Measurements from ENCODE around the gene LCN12.

LCN12 gene, protein sequence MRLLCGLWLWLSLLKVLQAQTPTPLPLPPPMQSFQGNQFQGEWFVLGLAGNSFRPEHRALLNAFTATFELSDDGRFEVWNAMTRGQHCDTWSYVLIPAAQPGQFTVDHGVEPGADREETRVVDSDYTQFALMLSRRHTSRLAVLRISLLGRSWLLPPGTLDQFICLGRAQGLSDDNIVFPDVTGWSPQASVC

GRCh38 chr9:136951541-136952320, at the start of gene LCN12:
Gene LCN12 (plus strand): TSS chr9:136952273. CDS start chr9:136952328, 55 bp downstream.
- no peak for DNase-seq

GRCh38 chr9:136903041-136903554, 49.0 kb upstream of the LCN12 start:
- DNase-seq: no peak

DNA sequence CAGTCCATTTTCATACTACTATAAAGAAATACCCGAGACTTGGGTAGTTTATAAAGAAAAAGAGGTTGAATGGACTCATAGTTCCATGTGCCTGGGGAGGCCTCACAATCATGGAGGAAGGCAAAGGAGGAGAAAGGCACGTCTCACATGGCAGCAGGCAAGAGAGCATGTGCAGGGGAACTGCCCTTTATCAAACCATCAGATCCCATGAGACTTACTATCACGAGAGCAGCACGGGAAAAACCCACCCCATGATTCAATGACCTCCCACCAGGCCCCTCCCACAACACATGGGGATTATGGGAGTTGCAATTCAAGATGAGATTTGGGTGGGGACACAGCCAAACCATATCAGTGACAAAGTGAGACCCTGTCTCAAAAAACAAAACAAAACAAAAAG, 45.8 kb upstream of the LCN12 start:
- DNase-seq: no peak

GRCh38 chr9:136907011-136907914, 44.8 kb upstream of the LCN12 start:
- no peak for DNase-seq

GRCh38 chr9:136910197-136910900, 41.7 kb upstream of the LCN12 start:
- no peak for DNase-seq

DNA sequence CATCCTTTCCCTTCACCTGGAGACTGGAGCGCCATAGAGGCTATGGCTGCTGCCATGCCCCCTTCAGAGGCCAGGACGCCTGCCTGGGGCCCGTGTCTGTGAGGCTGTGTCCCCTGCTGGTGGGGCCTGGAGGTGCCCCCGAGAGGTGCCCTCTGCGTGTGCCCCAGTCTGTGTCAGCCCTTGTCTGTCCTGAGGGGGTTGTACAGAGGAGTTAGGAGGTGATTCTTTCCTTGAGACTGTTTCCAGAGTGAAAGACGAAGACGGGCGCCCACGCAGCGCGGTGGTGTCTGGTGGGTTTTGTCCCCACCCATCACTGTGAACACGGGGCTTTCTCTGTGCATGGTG, 41.2 kb upstream of the LCN12 start:
- DNase-seq: no peak

- DNase-seq: no peak
These were observed 38.2 kb upstream of the LCN12 start for GRCh38 chr9:136913701-136914438.

- DNase-seq: no peak
These were observed 36.3 kb upstream of the LCN12 start for GRCh38 chr9:136915632-136916329.

GRCh38 chr9:136916330-136917184, 35.5 kb upstream of the LCN12 start:
- no peak for DNase-seq

GRCh38 chr9:136917902-136918301, 34.2 kb upstream of the LCN12 start:
- no peak for DNase-seq

DNA sequence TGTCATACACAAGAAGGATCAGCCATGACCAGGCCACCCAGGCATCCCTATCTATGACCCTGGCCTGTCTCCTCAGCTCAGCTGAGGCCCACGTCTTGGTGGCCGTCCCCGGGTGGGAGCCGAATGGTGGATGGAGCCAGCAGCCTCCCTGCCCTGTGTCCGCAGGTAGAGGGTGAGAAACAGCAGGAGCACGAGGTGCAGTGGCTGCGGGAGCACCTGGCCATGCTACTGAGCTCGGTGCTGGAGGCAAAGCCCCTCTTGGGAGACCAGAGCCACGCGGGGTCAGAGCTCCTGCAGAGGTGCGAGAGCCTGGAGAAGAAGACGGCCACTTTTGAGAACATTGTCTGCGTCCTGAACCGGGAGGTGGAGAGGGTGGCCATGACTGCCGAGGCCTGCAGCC, 32.0 kb upstream of the LCN12 start:
- DNase-seq: no peak

DNA sequence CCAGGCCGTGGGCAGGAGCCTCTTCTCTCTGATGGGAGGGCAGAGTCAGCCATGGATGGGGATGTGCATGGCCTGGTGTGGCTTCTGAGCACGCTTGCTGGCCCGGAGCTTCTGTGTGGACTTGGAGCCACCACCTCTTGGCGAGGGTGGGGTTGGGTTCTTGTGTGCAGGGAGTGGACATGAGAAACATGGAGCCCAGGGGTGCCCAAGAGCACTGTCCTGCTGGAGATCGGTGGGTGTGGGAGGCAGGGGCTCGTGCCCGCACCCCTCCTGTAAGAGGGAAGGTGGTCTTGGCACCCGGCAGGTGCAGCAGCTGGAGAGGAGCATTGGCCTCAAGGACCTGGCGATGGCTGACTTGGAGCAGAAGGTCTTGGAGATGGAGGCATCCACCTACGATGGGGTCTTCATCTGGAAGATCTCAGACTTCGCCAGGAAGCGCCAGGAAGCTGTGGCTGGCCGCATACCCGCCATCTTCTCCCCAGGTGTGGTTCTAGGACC, 31.3 kb upstream of the LCN12 start:
- DNase-seq: no peak

DNA sequence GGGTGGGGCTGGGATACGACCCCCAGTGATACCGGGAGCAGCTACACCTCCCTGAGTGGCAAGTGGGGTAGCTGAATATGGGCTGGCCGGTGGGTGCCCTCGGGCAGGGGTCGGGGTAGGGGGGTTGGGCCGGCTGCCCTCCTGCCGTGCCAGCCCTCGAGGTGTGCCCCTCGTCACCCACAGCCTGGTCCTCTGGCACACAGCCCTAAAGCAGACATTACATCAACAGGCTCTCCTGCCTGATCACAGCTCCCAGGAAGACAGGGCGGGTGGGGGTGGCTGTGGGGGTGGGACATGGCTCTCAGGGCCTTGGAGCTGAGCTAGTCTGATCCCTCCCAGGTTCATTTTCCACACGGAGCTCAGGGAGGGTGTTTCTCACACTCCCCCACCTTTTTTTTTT, 30.8 kb upstream of the LCN12 start:
- no peak for DNase-seq

DNA sequence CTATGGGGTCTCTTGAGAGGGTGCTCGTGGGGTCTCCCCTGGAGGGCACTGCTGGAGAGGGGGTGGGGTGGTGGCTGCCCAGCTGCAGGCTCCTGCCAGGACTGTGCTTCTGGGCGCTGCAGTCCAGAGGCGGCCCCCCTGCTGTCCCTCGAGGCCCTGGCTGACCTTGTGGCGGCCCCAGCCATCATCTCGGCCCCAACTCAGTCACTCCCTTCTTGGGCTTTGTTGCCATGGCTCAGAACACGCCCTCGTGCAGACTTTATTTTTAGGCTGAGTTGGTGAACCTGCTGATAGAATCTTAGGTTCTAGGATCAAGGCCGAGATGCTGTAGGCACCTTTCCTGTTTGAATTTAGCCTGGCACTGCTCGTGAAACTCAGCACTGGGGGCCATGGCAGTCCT, 30.4 kb upstream of the LCN12 start:
- DNase-seq: no peak

- DNase-seq: no peak
These were observed 29.5 kb upstream of the LCN12 start for GRCh38 chr9:136922540-136922939.

- no peak for DNase-seq
These were observed 28.2 kb upstream of the LCN12 start for GRCh38 chr9:136923881-136924280.

- no peak for DNase-seq
These were observed 26.5 kb upstream of the LCN12 start for GRCh38 chr9:136925414-136926153.

GRCh38 chr9:136926154-136926704, 25.8 kb upstream of the LCN12 start:
- DNase-seq: no peak

DNA sequence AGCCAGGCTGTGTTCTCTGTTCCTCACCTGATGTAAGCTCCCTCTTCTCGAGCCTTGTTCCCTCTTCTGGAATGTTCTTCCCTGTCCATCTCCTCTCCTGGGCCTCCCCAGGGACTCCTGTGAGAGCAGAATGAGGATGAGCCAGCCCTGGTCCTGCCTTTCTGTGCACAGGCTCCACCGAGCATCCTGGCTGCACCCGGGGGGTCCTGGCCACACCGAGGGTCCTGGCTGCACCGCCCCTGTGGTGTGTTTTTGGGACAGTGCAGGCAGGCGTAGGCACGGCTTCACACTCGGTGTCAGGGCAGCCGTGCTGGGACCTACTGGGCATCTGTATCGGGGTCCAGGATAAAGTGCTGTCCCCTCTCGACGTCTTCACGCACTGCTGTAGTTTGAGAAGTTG, 25.3 kb upstream of the LCN12 start:
- no peak for DNase-seq
